Breast epithelium (tissue), 3 donors: ENCODE results near the gene IFI27.

Experiments
- POLR2A ChIP-seq: fragments of 450-650 bp; IDR thresholded peaks from one replicate; pipeline ENCODE4 v1.6.1; 2016; ENCODE audit warnings: antibody characterized with exemption, mild to moderate bottlenecking, moderate library complexity
- POLR2AphosphoS5 ChIP-seq, 3 donors: sonication (generic); formaldehyde crosslinking; IDR thresholded peaks; one replicate each; pipeline ENCODE4 v1.6.1; 2017; ENCODE audit warnings: antibody characterized with exemption in 3 of 3
- TF ChIP-seq, protein P1 (sequence below), 3 donors: fragments of 450-650 bp; IDR thresholded peaks; one replicate each; pipeline ENCODE4 v1.5.1; 2016 to 2017; ENCODE audit warnings: antibody characterized with exemption in 3 of 3, mild to moderate bottlenecking in 3 of 3, moderate library complexity in 3 of 3

DNA sequence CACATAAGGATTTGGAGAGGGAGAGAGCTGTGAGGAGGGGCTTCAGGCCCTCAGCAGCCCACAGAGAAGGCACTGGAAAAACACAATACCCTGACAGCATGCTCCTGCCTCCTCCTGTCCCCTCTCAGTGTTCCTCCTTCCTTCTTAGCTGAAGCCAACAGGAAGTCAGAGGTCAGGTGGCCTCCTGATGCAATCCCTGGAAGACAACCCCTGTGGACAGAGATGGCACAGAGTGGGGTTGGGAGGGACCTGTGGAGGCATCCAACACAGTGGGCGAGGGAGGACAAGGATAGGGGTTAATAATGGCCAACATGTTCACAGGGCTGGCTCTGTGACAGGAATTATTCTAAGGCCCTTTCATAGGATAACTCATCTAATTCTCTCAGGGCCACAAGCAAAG lies 34.2 kb downstream of the IFI27 start:
- TF ChIP-seq POLR2A = no peak
- TF ChIP-seq, protein P1, sequence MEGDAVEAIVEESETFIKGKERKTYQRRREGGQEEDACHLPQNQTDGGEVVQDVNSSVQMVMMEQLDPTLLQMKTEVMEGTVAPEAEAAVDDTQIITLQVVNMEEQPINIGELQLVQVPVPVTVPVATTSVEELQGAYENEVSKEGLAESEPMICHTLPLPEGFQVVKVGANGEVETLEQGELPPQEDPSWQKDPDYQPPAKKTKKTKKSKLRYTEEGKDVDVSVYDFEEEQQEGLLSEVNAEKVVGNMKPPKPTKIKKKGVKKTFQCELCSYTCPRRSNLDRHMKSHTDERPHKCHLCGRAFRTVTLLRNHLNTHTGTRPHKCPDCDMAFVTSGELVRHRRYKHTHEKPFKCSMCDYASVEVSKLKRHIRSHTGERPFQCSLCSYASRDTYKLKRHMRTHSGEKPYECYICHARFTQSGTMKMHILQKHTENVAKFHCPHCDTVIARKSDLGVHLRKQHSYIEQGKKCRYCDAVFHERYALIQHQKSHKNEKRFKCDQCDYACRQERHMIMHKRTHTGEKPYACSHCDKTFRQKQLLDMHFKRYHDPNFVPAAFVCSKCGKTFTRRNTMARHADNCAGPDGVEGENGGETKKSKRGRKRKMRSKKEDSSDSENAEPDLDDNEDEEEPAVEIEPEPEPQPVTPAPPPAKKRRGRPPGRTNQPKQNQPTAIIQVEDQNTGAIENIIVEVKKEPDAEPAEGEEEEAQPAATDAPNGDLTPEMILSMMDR (IDR thresholded peaks at IDR 0.05) = no peak
- no peak for TF ChIP-seq POLR2AphosphoS5 (IDR thresholded peaks at IDR 0.05)
